CD14-positive monocyte (primary cell): Measurements from ENCODE around the gene KXD1. TPM values are rescaled to one million over a fixed set of nuclear protein-coding genes. Genes with fewer than 3 reads are reported as not detected.

Source experiments
- DNase-seq, 3 donors: peaks; one replicate each; pipeline ENCODE4 v3.0.0-alpha.2; 2011 to 2022
- H2AFZ ChIP-seq: 2 replicates; pipeline ENCODE4 v1.6.0; 2012; ENCODE audit warnings: mild to moderate bottlenecking, low read depth, low read length, inconsistent platforms; ENCODE audit not compliant: insufficient read depth, poor library complexity, severe bottlenecking
- H3K27ac ChIP-seq, 2 donors: 1 replicate in 1 of 2; 2 replicates in 1 of 2; pipeline ENCODE4 v1.5.1; 2012 to 2013; ENCODE audit warnings: low read length in 2 of 2, control low read depth in 1 of 2, inconsistent platforms in 1 of 2, low read depth in 1 of 2, mild to moderate bottlenecking in 1 of 2
- H3K27me3 ChIP-seq, 2 donors: one replicate each; pipeline versions ENCODE4 v1.6.0 to v1.6.1; 2011 to 2013; ENCODE audit warnings: low read length in 2 of 2; ENCODE audit not compliant: control insufficient read depth in 2 of 2, insufficient read depth in 2 of 2
- H3K36me3 ChIP-seq, 2 donors: replicated peaks in 1 of 2; 1 replicate in 1 of 2; 2 replicates in 1 of 2; pipeline versions ENCODE4 v1.5.1 to v1.6.1; 2012 to 2013; ENCODE audit warnings: low read length in 2 of 2, control low read depth in 1 of 2, inconsistent platforms in 1 of 2, mild to moderate bottlenecking in 1 of 2; ENCODE audit not compliant: insufficient read depth in 2 of 2, control insufficient read depth in 1 of 2
- H3K4me1 ChIP-seq, 2 donors: 1 replicate in 1 of 2; 2 replicates in 1 of 2; pipeline versions ENCODE4 v1.5.1 to v1.6.1; 2012 to 2013; ENCODE audit warnings: low read length in 2 of 2, control low read depth in 1 of 2, inconsistent platforms in 1 of 2, mild to moderate bottlenecking in 1 of 2, moderate library complexity in 1 of 2; ENCODE audit not compliant: insufficient read depth in 2 of 2, control insufficient read depth in 1 of 2
- H3K4me2 ChIP-seq: replicated peaks from 2 replicates; pipeline ENCODE3; 2012; ENCODE audit warnings: low read length, moderate library complexity, mild to moderate bottlenecking; ENCODE audit not compliant: poor library complexity, severe bottlenecking; ENCODE audit errors: extremely low read depth
- H3K4me3 ChIP-seq, 3 experiments: fragments of 200-600 bp in 1 of 3; sonication (generic) in 1 of 3; replicated peaks in 1 of 3; 1 replicate in 2 of 3; 2 replicates in 1 of 3; pipeline ENCODE4 v1.5.1; 2011 to 2013; ENCODE audit warnings: low read length in 3 of 3, mild to moderate bottlenecking in 3 of 3, control low read depth in 2 of 3, low read depth in 2 of 3, inconsistent platforms in 1 of 3, moderate library complexity in 1 of 3
- H3K79me2 ChIP-seq: 2 replicates; pipeline ENCODE4 v1.6.0; 2012; ENCODE audit warnings: mild to moderate bottlenecking, control low read depth, inconsistent platforms, low read length, moderate library complexity; ENCODE audit not compliant: insufficient read depth
- H3K9ac ChIP-seq: 2 replicates; pipeline ENCODE4 v1.6.0; 2017; ENCODE audit warnings: low read length, mild to moderate bottlenecking; ENCODE audit not compliant: insufficient read depth, poor library complexity, severe bottlenecking
- H3K9me3 ChIP-seq, 2 donors: replicated peaks in 1 of 2; 1 replicate in 1 of 2; 2 replicates in 1 of 2; pipeline versions ENCODE4 v1.5.1 to v1.6.1; 2012 to 2013; ENCODE audit warnings: low read length in 2 of 2, control low read depth in 1 of 2; ENCODE audit not compliant: control insufficient read depth in 1 of 2, insufficient read depth in 1 of 2
- H4K20me1 ChIP-seq: 2 replicates; pipeline ENCODE4 v1.6.0; 2012; ENCODE audit warnings: mild to moderate bottlenecking, low read length, control low read depth, moderate library complexity; ENCODE audit not compliant: insufficient read depth
- H3K27ac Mint-ChIP-seq, 7 donors: one replicate each; pipeline ENCODE4 v1.8.0; 2020; ENCODE audit warnings: mild to moderate bottlenecking in 7 of 7, mixed read lengths in 7 of 7, moderate library complexity in 6 of 7, inconsistent platforms in 2 of 7
- H3K27me3 Mint-ChIP-seq, 3 donors: one replicate each; pipeline ENCODE4 v1.8.0; 2021 to 2022; ENCODE audit warnings: low read depth in 3 of 3, mild to moderate bottlenecking in 3 of 3, mixed read lengths in 3 of 3, moderate library complexity in 3 of 3, inconsistent platforms in 1 of 3
- H3K36me3 Mint-ChIP-seq, 2 donors: one replicate each; pipeline ENCODE4 v1.8.0; 2020; ENCODE audit warnings: mixed read lengths in 2 of 2, inconsistent platforms in 1 of 2, mild to moderate bottlenecking in 1 of 2
- H3K4me1 Mint-ChIP-seq: one replicate; pipeline ENCODE4 v1.8.0; 2020; ENCODE audit warnings: mild to moderate bottlenecking, mixed read lengths
- H3K4me3 Mint-ChIP-seq, 2 donors: one replicate each; pipeline ENCODE4 v1.8.0; 2020; ENCODE audit warnings: mild to moderate bottlenecking in 2 of 2, mixed read lengths in 2 of 2, moderate library complexity in 1 of 2
- H3K9me3 Mint-ChIP-seq, 7 donors: one replicate each; pipeline ENCODE4 v1.8.0; 2020 to 2022; ENCODE audit warnings: mixed read lengths in 7 of 7, mild to moderate bottlenecking in 6 of 7, moderate library complexity in 6 of 7, inconsistent platforms in 2 of 7
- WGBS: methylation state at CpG from one replicate; pipeline ENCODE4 v1.1.5; 2013; ENCODE audit warnings: missing lambda C conversion rate; ENCODE audit not compliant: insufficient coverage; 5-methylcytosine and 5-hydroxymethylcytosine counted together
- intact Hi-C, 2 donors: fragments of 100-400 bp; cut with micrococcal nuclease; formaldehyde crosslinking; loops; one replicate each; pipeline versions ENCODE4 v1.15.0 to v1.15.1; 2023
- polyA plus RNA-seq, 3 donors: library from polyadenylated mRNA; depleted of rRNA in 1 of 3; unstranded in 2 of 3; stranded (reverse) in 1 of 3; fragments of 300-500 nt in 2 of 3; fragments of >200 nt in 1 of 3; fragmentation: Illumina TruSeq in 2 of 3; gene quantifications; 1 replicate in 2 of 3; 2 replicates in 1 of 3; pipeline ENCODE4 v1.2.3, GENCODE V29; 2012 to 2021
- TF ChIP-seq, protein P1 (sequence below): fragments of 200-600 bp; IDR thresholded peaks from one replicate; pipeline ENCODE4 v1.8.0; 2022; ENCODE audit warnings: antibody characterized with exemption, mild to moderate bottlenecking

KXD1 gene
- polyA plus RNA-seq, 3 donors, result 74.4 to 194 (median 87.9) TPM

DNA sequence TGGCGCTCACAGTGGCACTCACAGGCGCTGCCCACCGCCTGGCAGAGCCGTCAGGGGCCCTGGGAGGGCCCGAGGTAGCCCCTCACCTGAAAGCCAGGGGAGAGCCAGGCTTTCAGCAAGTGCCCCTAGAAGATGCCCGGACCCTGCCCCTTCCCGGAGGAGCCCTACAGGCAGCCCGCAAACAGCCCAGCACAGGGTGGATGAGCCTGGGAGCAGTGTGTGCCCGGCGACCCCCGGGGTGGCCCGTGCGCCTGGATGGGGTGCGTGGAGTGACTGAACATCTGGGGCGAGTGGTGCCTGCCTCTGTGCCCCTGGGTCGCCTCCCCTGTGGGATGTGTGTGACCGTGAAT is 47.5 kb downstream of the KXD1 start:
- 10% methylated on average over 17 of the region's 17 CpGs for WGBS
- Mint-ChIP-seq H3K4me3 (peak overlapping the region in 1 of 2 donors; percentile 88), H3K27ac (no peak overlapping the region), H3K27me3 (peaks cover 80 to 93% (median 80%) of the 10 kb centered on the region in 3 donors), H3K36me3 (peaks cover 0 to 6% of the 10 kb centered on the region in 2 donors), H3K9me3 (peaks cover 0 to 27% (median 9%) of the 10 kb centered on the region in 7 donors), H3K4me1 (peaks cover 2% of the 10 kb centered on the region)
- Histone ChIP-seq H3K4me3 (no peak overlapping the region), H4K20me1 (no peaks in the 10 kb centered on the region), H3K27me3 (peaks cover 64 to 82% of the 10 kb centered on the region in 2 donors), H3K4me1 (no peaks in the 10 kb centered on the region), H2AFZ (no peak overlapping the region), H3K9ac (no peak overlapping the region), H3K79me2 (no peaks in the 10 kb centered on the region), H3K4me2 (no peak overlapping the region), H3K36me3 (no peaks in the 10 kb centered on the region), H3K27ac (no peak overlapping the region), H3K9me3 (peaks cover 0 to 36% of the 10 kb centered on the region in 2 donors)
- intact Hi-C loops, result no loop called here
- no peak for DNase-seq
- TF ChIP-seq, protein P1, sequence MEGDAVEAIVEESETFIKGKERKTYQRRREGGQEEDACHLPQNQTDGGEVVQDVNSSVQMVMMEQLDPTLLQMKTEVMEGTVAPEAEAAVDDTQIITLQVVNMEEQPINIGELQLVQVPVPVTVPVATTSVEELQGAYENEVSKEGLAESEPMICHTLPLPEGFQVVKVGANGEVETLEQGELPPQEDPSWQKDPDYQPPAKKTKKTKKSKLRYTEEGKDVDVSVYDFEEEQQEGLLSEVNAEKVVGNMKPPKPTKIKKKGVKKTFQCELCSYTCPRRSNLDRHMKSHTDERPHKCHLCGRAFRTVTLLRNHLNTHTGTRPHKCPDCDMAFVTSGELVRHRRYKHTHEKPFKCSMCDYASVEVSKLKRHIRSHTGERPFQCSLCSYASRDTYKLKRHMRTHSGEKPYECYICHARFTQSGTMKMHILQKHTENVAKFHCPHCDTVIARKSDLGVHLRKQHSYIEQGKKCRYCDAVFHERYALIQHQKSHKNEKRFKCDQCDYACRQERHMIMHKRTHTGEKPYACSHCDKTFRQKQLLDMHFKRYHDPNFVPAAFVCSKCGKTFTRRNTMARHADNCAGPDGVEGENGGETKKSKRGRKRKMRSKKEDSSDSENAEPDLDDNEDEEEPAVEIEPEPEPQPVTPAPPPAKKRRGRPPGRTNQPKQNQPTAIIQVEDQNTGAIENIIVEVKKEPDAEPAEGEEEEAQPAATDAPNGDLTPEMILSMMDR, result no peak

DNA sequence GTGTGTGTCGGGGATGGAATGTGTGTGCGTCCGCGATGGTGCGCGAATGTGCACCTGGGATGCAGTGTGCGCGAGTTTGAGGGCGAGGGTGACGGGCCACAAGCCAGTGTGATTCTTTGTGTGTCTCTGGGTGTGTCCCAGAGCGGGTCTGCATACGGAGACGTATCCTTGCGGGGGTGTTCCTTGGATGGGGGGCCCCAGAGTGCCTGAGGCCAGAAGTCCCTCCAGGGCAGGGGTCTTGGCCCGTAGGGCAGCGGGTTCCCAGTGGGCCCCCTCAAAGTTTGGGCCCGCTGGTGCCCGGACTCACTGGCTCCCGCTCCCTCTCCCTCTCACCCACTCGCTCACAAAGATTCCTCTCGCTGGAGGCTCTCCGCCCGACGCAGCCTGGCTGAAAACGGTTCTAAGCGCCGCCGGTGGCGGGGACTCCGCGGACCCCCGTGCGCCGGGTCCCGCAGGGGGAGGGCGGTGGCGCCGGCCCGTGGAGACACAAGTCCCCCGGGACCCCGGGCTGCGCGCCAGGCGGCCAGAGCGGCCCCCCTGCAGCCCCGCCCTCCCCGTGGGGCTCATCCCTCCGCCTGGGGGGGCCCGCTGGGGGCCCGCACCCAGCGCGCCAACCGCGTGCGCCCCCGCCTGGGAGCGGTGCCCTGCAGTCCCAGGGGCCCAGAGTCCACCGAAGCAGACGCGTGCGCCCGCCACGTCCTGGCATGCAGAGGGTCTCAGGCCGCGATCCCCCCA is 48.0 kb downstream of the KXD1 start:
- H3K27me3 ChIP-seq, result peaks cover 68 to 87% of the 10 kb centered on the region in 2 donors
- H3K36me3 ChIP-seq, result no peaks in the 10 kb centered on the region
- H3K4me3 ChIP-seq, result no peak overlapping the region
- Mint-ChIP-seq H3K36me3 (peaks cover 0 to 6% of the 10 kb centered on the region in 2 donors), H3K4me3 (peak overlapping the region in 1 of 2 donors; percentile 88), H3K27ac (no peak overlapping the region), H3K27me3 (peaks cover 77 to 94% (median 80%) of the 10 kb centered on the region in 3 donors), H3K4me1 (peaks cover 2% of the 10 kb centered on the region), H3K9me3 (peaks cover 0 to 30% (median 10%) of the 10 kb centered on the region in 7 donors)
- no peak overlapping the region for H3K27ac ChIP-seq
- no peaks in the 10 kb centered on the region for H3K4me1 ChIP-seq
- H4K20me1 ChIP-seq, result no peaks in the 10 kb centered on the region
- TF ChIP-seq, protein P1, result no peak
- no peak for DNase-seq
- no peak overlapping the region for H3K4me2 ChIP-seq
- H3K9ac ChIP-seq, result no peak overlapping the region
- peaks cover 0 to 42% of the 10 kb centered on the region in 2 donors for H3K9me3 ChIP-seq
- H2AFZ ChIP-seq, result no peak overlapping the region
- intact Hi-C loops, result no loop called here
- H3K79me2 ChIP-seq, result no peaks in the 10 kb centered on the region
- 4% methylated on average over 60 of the region's 65 CpGs for whole genome bisulfite sequencing
